SK-N-SH (cell line): ENCODE data around the gene ZNF430. TPM values are rescaled to one million over a fixed set of nuclear protein-coding genes. Genes with fewer than 3 reads are reported as not detected.

Experiments used
- CTCF ChIA-PET: fragments of 300-600, 350-600 bp; formaldehyde crosslinking; extraction: SDS; loops from one replicate; lab custom pipeline; 2021; lab: Yijun Ruan, JAX
- POLR2A ChIA-PET: fragments of 350-600 bp; sonication (Branson Sonifier 250); formaldehyde crosslinking; extraction: SDS; loops from one replicate; lab custom pipeline; 2020; ENCODE audit warnings: antibody characterized with exemption, inconsistent platforms; lab: Yijun Ruan, JAX
- DNase-seq: peaks from one replicate; pipeline ENCODE4 v3.0.0; 2012
- H2AFZ ChIP-seq: fragments of 200-600 bp; sonication (generic); 2 replicates; pipeline ENCODE4 v1.8.1; 2016; ENCODE audit warnings: antibody characterized with exemption, mild to moderate bottlenecking, low read depth
- H3F3A ChIP-seq: fragments of 200-600 bp; sonication (generic); replicated peaks from 2 replicates; pipeline ENCODE3; 2016; ENCODE audit warnings: antibody characterized with exemption, mild to moderate bottlenecking; ENCODE audit not compliant: insufficient read depth
- H3K27ac ChIP-seq, 2 experiments: fragments of 200-500 bp in 1 of 2; fragments of 200-600 bp in 1 of 2; sonication (Bioruptor generic) in 1 of 2; sonication (generic), shearing (Covaris generic) in 1 of 2; 2 replicates each; pipeline versions ENCODE4 v1.5.1 to v1.6.1; 2014 to 2016; ENCODE audit warnings: low read depth in 2 of 2, inconsistent platforms in 1 of 2, low read length in 1 of 2, mild to moderate bottlenecking in 1 of 2, mixed read lengths in 1 of 2
- H3K27me3 ChIP-seq: fragments of 200-600 bp; sonication (generic), shearing (Covaris generic); 2 replicates; pipeline ENCODE4 v1.6.1; 2016; ENCODE audit warnings: mixed run types; ENCODE audit not compliant: insufficient read depth
- H3K36me3 ChIP-seq, 2 experiments: fragments of 200-500 bp in 1 of 2; fragments of 200-600 bp in 1 of 2; sonication (Bioruptor generic) in 1 of 2; sonication (generic) in 1 of 2; replicated peaks in 1 of 2; 2 replicates each; pipeline versions ENCODE3 to v1.5.1; 2014 to 2016; ENCODE audit warnings: low read length in 1 of 2, mild to moderate bottlenecking in 1 of 2; ENCODE audit not compliant: insufficient read depth in 2 of 2, control insufficient read depth in 1 of 2
- H3K4me1 ChIP-seq, 2 experiments: fragments of 200-500 bp in 1 of 2; fragments of 200-600 bp in 1 of 2; sonication (Bioruptor generic) in 1 of 2; sonication (generic), shearing (Covaris generic) in 1 of 2; 2 replicates each; pipeline versions ENCODE4 v1.5.1 to v1.6.1; 2014 to 2016; ENCODE audit warnings: low read depth in 1 of 2, low read length in 1 of 2, mixed run types in 1 of 2; ENCODE audit not compliant: insufficient read depth in 2 of 2, control insufficient read depth in 1 of 2
- H3K4me2 ChIP-seq: fragments of 200-600 bp; sonication (generic), shearing (Covaris generic); 2 replicates; pipeline ENCODE4 v1.6.1; 2017; ENCODE audit warnings: mixed run types
- H3K4me3 ChIP-seq, 2 experiments: fragments of 200-500 bp in 1 of 2; fragments of 200-600 bp in 1 of 2; sonication (Bioruptor generic) in 1 of 2; sonication (generic), shearing (Covaris generic) in 1 of 2; 2 replicates each; pipeline versions ENCODE4 v1.5.1 to v1.8.1; 2014 to 2016; ENCODE audit warnings: low read depth in 2 of 2, inconsistent platforms in 1 of 2, low read length in 1 of 2, mild to moderate bottlenecking in 1 of 2, mixed read lengths in 1 of 2, moderate library complexity in 1 of 2
- H3K79me2 ChIP-seq: fragments of 200-600 bp; sonication (generic); 2 replicates; pipeline ENCODE4 v1.8.1; 2017; ENCODE audit warnings: mild to moderate bottlenecking; ENCODE audit not compliant: insufficient read depth
- H3K9ac ChIP-seq: fragments of 200-600 bp; sonication (generic); 2 replicates; pipeline ENCODE4 v1.6.1; 2017; ENCODE audit warnings: mixed run types
- H3K9me2 ChIP-seq: fragments of 200-600 bp; sonication (generic); 2 replicates; pipeline ENCODE4 v1.6.1; 2017; ENCODE audit warnings: mixed run types
- H3K9me3 ChIP-seq: fragments of 200-600 bp; sonication (generic); 2 replicates; pipeline ENCODE4 v1.6.1; 2017; ENCODE audit warnings: mixed run types, mild to moderate bottlenecking, moderate library complexity
- H4K20me1 ChIP-seq: fragments of 200-600 bp; sonication (generic); 2 replicates; pipeline ENCODE4 v1.6.1; 2017; ENCODE audit warnings: mild to moderate bottlenecking, mixed run types; ENCODE audit not compliant: insufficient read depth
- CHD2 ChIP-seq: fragments of 150-350 bp; IDR thresholded peaks from 2 replicates; pipeline ENCODE4 v1.6.1; 2018; ENCODE audit warnings: low read length; ENCODE audit not compliant: partially characterized antibody
- EZH2phosphoT487 ChIP-seq: fragments of 200-600 bp; sonication (generic); IDR thresholded peaks from 2 replicates; pipeline ENCODE4 v1.6.1; 2017; ENCODE audit warnings: low read depth, mixed run types, mild to moderate bottlenecking, antibody characterized with exemption, moderate library complexity, borderline replicate concordance
- FOXJ3 ChIP-seq: sonication (generic); formaldehyde crosslinking; IDR thresholded peaks from 2 replicates; pipeline ENCODE4 v1.5.1; 2020; ENCODE audit warnings: mild to moderate bottlenecking, missing genetic modification reagents
- GABPA ChIP-seq: IDR thresholded peaks from 2 replicates; pipeline ENCODE4 v1.4.0; 2012; ENCODE audit warnings: low read depth, mild to moderate bottlenecking
- MEF2A ChIP-seq: IDR thresholded peaks from 2 replicates; pipeline ENCODE4 v1.4.0; 2012; ENCODE audit warnings: low read depth, borderline replicate concordance
- MXI1 ChIP-seq: IDR thresholded peaks from 2 replicates; pipeline ENCODE4 v1.6.1; 2012; ENCODE audit warnings: mild to moderate bottlenecking, low read depth, low read length, improper control_type of control experiment
- NFIC ChIP-seq: IDR thresholded peaks from 2 replicates; pipeline ENCODE4 v1.4.0; 2012; ENCODE audit warnings: borderline replicate concordance
- POLR2AphosphoS5 ChIP-seq: IDR thresholded peaks from 2 replicates; pipeline ENCODE4 v1.6.1; 2012; ENCODE audit warnings: low read depth, low read length
- RAD21 ChIP-seq: IDR thresholded peaks from 2 replicates; pipeline ENCODE4 v1.6.1; 2012; ENCODE audit warnings: mild to moderate bottlenecking, low read length
- RCOR1 ChIP-seq: fragments of 150-350 bp; IDR thresholded peaks from 2 replicates; pipeline ENCODE4 v1.6.1; 2017; ENCODE audit warnings: antibody characterized with exemption, low read length
- RFX5 ChIP-seq: IDR thresholded peaks from 2 replicates; pipeline ENCODE4 v1.6.1; 2012; ENCODE audit warnings: mild to moderate bottlenecking, improper control_type of control experiment, low read length
- RXRA ChIP-seq: IDR thresholded peaks from 2 replicates; pipeline ENCODE4 v1.4.0; 2012; ENCODE audit warnings: low read depth, mild to moderate bottlenecking, borderline replicate concordance
- TCF12 ChIP-seq: IDR thresholded peaks from 2 replicates; pipeline ENCODE4 v1.4.0; 2012
- polyA plus RNA-seq, 3 experiments: library from polyadenylated mRNA; depleted of rRNA; stranded (reverse); fragments of >200 nt; gene quantifications; 2 replicates each; pipeline ENCODE4 v1.2.3, GENCODE V29; 2012
- TF ChIP-seq, protein P1 (sequence below): IDR thresholded peaks from 2 replicates; pipeline ENCODE4 v1.4.0; 2012; ENCODE audit warnings: low read depth, borderline replicate concordance
- TF ChIP-seq, protein P2 (sequence below): IDR thresholded peaks from 2 replicates; pipeline ENCODE4 v1.4.0; 2012; ENCODE audit warnings: low read depth
- TF ChIP-seq, protein P3 (sequence below): IDR thresholded peaks from 2 replicates; pipeline ENCODE4; 2012
- TF ChIP-seq, protein P4 (sequence below): IDR thresholded peaks from 2 replicates; pipeline ENCODE4 v1.4.0; 2012; ENCODE audit warnings: low read depth, borderline replicate concordance
- TF ChIP-seq, protein P5 (sequence below): fragments of 150-350 bp; IDR thresholded peaks from 2 replicates; pipeline ENCODE4 v1.6.1; 2017; ENCODE audit warnings: antibody characterized with exemption, low read length, low read depth, borderline replicate concordance
- TF ChIP-seq, protein P6 (sequence below): IDR thresholded peaks from 2 replicates; pipeline ENCODE4 v1.6.1; 2012; ENCODE audit warnings: mild to moderate bottlenecking, low read depth, low read length, moderate library complexity

Gene ZNF430
- polyA plus RNA-seq, 1 of the 3 experiments (the other 2 are of a cell fraction) = 4.2 TPM

DNA sequence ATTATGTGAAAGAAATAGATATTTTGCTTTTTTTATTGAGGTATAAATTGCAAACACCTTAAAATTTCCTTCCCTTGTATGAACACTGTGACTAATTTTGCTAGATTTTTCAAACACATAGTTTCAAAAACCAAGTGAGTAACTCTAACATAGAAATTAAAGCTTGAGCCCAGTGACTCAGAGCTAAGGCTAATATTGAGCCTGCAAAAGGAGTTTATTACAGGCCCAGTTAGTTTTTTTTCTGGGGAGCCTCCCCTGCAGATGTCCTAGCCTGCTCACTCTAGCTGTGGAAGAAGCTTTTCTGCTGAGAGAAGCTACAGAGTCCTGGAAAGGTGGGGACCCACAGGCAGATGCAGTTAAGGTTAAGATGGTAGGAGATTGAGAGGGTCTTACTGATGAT lies 3.4 kb downstream of the ZNF430 start:
- Histone ChIP-seq H3K4me3 (no peak overlapping the region), H3K27ac (no peak overlapping the region; a peak in 1 of 4 replicates), H3K4me2 (no peak overlapping the region), H4K20me1 (no peaks in the 10 kb centered on the region), H3F3A (peaks cover 3% of the 10 kb centered on the region), H3K9ac (no peak overlapping the region), H3K9me2 (no peaks in the 10 kb centered on the region), H3K79me2 (peaks cover 76% of the 10 kb centered on the region), H3K9me3 (no peaks in the 10 kb centered on the region), H3K4me1 (peaks cover 7 to 9% of the 10 kb centered on the region in 2 experiments; a peak in 2 of 4 replicates), H3K27me3 (no peaks in the 10 kb centered on the region), H3K36me3 (peaks cover 3 to 27% of the 10 kb centered on the region in 2 experiments), H2AFZ (no peak overlapping the region)
- no peak for DNase-seq
- ChIA-PET POLR2A (interaction anchor here (0.7 kb wide), 1 partner anchor 198 kb away, joined by 3 read pairs; no protein-coding TSS in a partner anchor), CTCF (no interaction called here)
- TF ChIP-seq NFIC (no peak), EZH2phosphoT487 (no peak), RFX5 (no peak), CHD2 (no peak), MEF2A (no peak), FOXJ3 (CRISPR knock-in tag) (no peak), GABPA (no peak), RAD21 (no peak), TCF12 (no peak)
- TF ChIP-seq, protein P1, sequence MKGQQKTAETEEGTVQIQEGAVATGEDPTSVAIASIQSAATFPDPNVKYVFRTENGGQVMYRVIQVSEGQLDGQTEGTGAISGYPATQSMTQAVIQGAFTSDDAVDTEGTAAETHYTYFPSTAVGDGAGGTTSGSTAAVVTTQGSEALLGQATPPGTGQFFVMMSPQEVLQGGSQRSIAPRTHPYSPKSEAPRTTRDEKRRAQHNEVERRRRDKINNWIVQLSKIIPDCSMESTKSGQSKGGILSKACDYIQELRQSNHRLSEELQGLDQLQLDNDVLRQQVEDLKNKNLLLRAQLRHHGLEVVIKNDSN = no peak
- TF ChIP-seq, protein P2, sequence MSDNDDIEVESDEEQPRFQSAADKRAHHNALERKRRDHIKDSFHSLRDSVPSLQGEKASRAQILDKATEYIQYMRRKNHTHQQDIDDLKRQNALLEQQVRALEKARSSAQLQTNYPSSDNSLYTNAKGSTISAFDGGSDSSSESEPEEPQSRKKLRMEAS = no peak
- TF ChIP-seq, protein P3, sequence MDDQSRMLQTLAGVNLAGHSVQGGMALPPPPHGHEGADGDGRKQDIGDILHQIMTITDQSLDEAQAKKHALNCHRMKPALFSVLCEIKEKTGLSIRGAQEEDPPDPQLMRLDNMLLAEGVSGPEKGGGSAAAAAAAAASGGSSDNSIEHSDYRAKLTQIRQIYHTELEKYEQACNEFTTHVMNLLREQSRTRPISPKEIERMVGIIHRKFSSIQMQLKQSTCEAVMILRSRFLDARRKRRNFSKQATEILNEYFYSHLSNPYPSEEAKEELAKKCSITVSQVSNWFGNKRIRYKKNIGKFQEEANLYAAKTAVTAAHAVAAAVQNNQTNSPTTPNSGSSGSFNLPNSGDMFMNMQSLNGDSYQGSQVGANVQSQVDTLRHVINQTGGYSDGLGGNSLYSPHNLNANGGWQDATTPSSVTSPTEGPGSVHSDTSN = no peak
- TF ChIP-seq, protein P4, sequence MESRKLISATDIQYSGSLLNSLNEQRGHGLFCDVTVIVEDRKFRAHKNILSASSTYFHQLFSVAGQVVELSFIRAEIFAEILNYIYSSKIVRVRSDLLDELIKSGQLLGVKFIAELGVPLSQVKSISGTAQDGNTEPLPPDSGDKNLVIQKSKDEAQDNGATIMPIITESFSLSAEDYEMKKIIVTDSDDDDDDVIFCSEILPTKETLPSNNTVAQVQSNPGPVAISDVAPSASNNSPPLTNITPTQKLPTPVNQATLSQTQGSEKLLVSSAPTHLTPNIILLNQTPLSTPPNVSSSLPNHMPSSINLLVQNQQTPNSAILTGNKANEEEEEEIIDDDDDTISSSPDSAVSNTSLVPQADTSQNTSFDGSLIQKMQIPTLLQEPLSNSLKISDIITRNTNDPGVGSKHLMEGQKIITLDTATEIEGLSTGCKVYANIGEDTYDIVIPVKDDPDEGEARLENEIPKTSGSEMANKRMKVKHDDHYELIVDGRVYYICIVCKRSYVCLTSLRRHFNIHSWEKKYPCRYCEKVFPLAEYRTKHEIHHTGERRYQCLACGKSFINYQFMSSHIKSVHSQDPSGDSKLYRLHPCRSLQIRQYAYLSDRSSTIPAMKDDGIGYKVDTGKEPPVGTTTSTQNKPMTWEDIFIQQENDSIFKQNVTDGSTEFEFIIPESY = no peak

DNA sequence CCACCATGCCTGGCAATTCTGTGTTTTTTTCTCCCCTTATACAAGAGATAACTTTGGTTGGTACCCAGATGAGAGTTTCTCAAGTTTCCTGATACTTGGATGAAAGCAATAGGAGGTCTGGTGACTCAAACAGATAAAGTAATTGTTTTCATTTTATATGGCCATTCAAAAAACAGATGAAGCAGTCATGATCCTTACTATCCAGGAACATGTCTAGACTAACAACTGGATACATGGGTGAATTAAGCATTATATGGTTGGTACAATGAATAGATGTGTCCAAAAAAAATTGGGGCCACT lies 8.5 kb downstream of the ZNF430 start:
- no peak overlapping the region for H3K9ac ChIP-seq
- DNase-seq = no peak
- TF ChIP-seq POLR2AphosphoS5 = no peak
- TF ChIP-seq, protein P5, sequence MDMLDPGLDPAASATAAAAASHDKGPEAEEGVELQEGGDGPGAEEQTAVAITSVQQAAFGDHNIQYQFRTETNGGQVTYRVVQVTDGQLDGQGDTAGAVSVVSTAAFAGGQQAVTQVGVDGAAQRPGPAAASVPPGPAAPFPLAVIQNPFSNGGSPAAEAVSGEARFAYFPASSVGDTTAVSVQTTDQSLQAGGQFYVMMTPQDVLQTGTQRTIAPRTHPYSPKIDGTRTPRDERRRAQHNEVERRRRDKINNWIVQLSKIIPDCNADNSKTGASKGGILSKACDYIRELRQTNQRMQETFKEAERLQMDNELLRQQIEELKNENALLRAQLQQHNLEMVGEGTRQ = no peak
- TF ChIP-seq, protein P1 = no peak
- TF ChIP-seq CHD2 = no peak
- TF ChIP-seq RAD21 = no peak
- no peak for TF ChIP-seq RCOR1
- TF ChIP-seq RXRA = no peak
- TF ChIP-seq, protein P6, sequence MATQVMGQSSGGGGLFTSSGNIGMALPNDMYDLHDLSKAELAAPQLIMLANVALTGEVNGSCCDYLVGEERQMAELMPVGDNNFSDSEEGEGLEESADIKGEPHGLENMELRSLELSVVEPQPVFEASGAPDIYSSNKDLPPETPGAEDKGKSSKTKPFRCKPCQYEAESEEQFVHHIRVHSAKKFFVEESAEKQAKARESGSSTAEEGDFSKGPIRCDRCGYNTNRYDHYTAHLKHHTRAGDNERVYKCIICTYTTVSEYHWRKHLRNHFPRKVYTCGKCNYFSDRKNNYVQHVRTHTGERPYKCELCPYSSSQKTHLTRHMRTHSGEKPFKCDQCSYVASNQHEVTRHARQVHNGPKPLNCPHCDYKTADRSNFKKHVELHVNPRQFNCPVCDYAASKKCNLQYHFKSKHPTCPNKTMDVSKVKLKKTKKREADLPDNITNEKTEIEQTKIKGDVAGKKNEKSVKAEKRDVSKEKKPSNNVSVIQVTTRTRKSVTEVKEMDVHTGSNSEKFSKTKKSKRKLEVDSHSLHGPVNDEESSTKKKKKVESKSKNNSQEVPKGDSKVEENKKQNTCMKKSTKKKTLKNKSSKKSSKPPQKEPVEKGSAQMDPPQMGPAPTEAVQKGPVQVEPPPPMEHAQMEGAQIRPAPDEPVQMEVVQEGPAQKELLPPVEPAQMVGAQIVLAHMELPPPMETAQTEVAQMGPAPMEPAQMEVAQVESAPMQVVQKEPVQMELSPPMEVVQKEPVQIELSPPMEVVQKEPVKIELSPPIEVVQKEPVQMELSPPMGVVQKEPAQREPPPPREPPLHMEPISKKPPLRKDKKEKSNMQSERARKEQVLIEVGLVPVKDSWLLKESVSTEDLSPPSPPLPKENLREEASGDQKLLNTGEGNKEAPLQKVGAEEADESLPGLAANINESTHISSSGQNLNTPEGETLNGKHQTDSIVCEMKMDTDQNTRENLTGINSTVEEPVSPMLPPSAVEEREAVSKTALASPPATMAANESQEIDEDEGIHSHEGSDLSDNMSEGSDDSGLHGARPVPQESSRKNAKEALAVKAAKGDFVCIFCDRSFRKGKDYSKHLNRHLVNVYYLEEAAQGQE = no peak
- TF ChIP-seq MXI1 = no peak

More for the DNA sequence above, 8.5 kb downstream of the ZNF430 start:
- H4K20me1 ChIP-seq = no peaks in the 10 kb centered on the region
- H3K27ac ChIP-seq = no peak overlapping the region
- H3K4me1 ChIP-seq = no peaks in the 10 kb centered on the region
- H2AFZ ChIP-seq = no peak overlapping the region
- H3K9me3 ChIP-seq = no peaks in the 10 kb centered on the region
- ChIA-PET POLR2A (interaction anchor here (1.5 kb wide), 1 partner anchor 8 kb away, joined by 4 read pairs; the partner anchor contains the start of gene ZNF430), CTCF (no interaction called here)
- no peak overlapping the region for H3K4me2 ChIP-seq
- H3K27me3 ChIP-seq = no peaks in the 10 kb centered on the region
- no peaks in the 10 kb centered on the region for H3F3A ChIP-seq
- H3K9me2 ChIP-seq = no peaks in the 10 kb centered on the region
- H3K4me3 ChIP-seq = no peak overlapping the region
- peaks cover 93% of the 10 kb centered on the region for H3K79me2 ChIP-seq
- peaks cover 3 to 38% of the 10 kb centered on the region in 2 experiments for H3K36me3 ChIP-seq
